Mucosa of stomach (tissue), 1 donor: ENCODE measurements around the gene AZU1.
A peak's percentile ranks its signal among the peaks of the same experiment; 100 is the strongest.
"Not testable (repeated sequence)": the region's sequence is repeated elsewhere in the genome, so short reads cannot be mapped to it uniquely, and the experiment has no call there.

ENCODE experiments used
- H3K27me3 ChIP-seq: one replicate; pipeline ENCODE4 v1.7.0; 2013; ENCODE audit warnings: mild to moderate bottlenecking, low read length; ENCODE audit not compliant: control insufficient read depth, insufficient read depth
- H3K36me3 ChIP-seq: one replicate; pipeline ENCODE4 v1.7.0; 2013; ENCODE audit warnings: low read length; ENCODE audit not compliant: control insufficient read depth, insufficient read depth
- H3K4me1 ChIP-seq: one replicate; pipeline ENCODE4 v1.7.0; 2013; ENCODE audit warnings: mild to moderate bottlenecking, low read length; ENCODE audit not compliant: control insufficient read depth, insufficient read depth
- H3K4me3 ChIP-seq: one replicate; pipeline ENCODE4 v1.7.0; 2013; ENCODE audit warnings: low read length
- H3K9ac ChIP-seq: one replicate; pipeline ENCODE4 v1.7.0; 2013; ENCODE audit warnings: mild to moderate bottlenecking, low read length, moderate library complexity
- H3K9me3 ChIP-seq: one replicate; pipeline ENCODE4 v1.7.0; 2013; ENCODE audit warnings: mild to moderate bottlenecking, low read length, moderate library complexity; ENCODE audit not compliant: control insufficient read depth
- donor health status: Pancreatic carcinoma.

The AZU1 gene

DNA sequence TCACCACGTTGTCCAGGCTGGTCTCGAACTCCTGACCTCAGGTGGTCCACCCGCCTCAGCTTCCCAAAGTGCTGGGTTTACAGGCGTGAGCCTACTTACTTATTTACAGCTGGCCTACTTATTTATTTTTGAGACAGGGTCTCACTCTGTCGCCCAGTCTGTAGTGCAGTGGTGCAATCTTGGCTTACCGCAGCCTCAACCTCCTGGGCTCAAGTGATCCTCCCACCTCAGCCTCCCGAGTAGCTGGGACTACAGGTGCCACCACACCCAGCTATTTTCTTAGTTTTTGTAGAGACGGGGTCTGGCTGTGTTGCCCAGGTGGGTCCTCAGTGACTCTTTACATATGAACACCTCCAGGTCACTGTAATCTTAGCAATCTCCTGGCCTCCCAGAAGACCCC, 21.6 kb downstream of the AZU1 start:
- H3K9me3 ChIP-seq, H3K9ac ChIP-seq, H3K36me3 ChIP-seq, H3K4me1 ChIP-seq, H3K4me3 ChIP-seq: not testable (repeated sequence)
- peaks cover 50% of the 10 kb centered on the region for H3K27me3 ChIP-seq

DNA sequence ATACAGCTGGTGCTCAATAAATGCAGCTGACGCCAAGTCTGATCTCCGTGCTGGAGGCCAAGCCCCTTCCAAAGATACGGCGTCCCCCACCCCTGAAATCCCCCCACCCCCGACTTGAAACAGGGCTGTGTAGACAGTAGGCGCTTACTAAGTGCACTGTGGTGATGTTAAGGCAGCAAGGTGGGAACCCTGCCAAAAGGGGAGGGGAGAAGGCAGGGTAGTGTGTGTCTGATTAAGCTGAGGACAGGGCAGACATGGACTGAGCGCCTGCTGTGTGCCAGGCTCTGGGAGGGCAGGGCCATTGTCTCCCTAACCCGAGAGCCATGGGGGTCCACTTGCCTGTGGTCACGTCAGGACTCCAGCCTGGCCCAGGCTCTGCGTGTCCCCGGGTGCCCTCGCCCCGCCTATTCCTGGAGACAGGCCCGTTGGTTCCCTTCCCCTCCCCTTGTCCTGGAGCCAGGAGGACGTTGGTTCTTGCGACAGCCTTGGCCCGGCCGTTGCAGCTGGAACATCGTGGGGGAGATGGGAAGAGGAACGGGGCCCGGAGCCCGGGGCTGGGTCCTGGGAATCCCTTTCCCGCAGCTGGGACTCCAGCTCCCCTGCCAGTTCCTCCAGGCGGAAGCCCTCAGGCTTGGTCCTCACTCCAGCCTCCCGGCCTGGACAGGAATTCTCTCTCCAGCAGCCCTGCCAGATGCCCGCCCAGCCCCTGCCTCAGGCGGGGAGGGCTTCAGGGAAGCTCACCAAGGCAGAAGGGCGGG, 22.8 kb downstream of the AZU1 start:
- peaks cover 46% of the 10 kb centered on the region for H3K27me3 ChIP-seq
- no peak overlapping the region for H3K4me3 ChIP-seq
- H3K4me1 ChIP-seq, result no peaks in the 10 kb centered on the region
- H3K36me3 ChIP-seq, result no peaks in the 10 kb centered on the region
- H3K9me3 ChIP-seq, result no peaks in the 10 kb centered on the region
- H3K9ac ChIP-seq, result no peak overlapping the region

DNA sequence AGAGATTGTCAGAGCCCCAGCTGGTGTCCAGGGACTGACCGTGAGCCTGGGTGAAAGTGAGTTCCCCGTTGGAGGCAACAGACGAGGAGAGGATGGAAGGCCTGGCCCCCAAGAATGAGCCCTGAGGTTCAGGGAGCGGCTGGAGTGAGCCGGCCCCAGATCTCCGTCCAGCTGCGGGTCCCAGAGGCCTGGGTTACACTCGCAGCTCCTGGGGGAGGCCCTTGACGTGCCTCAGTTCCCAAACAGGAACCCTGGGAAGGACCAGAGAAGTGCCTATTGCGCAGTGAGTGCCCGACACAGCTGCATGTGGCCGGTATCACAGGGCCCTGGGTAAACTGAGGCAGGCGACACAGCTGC, 23.3 kb downstream of the AZU1 start:
- Histone ChIP-seq H3K4me1 (no peaks in the 10 kb centered on the region), H3K27me3 (peaks cover 42% of the 10 kb centered on the region), H3K4me3 (no peak overlapping the region), H3K9ac (no peak overlapping the region), H3K36me3 (no peaks in the 10 kb centered on the region), H3K9me3 (no peaks in the 10 kb centered on the region)

DNA sequence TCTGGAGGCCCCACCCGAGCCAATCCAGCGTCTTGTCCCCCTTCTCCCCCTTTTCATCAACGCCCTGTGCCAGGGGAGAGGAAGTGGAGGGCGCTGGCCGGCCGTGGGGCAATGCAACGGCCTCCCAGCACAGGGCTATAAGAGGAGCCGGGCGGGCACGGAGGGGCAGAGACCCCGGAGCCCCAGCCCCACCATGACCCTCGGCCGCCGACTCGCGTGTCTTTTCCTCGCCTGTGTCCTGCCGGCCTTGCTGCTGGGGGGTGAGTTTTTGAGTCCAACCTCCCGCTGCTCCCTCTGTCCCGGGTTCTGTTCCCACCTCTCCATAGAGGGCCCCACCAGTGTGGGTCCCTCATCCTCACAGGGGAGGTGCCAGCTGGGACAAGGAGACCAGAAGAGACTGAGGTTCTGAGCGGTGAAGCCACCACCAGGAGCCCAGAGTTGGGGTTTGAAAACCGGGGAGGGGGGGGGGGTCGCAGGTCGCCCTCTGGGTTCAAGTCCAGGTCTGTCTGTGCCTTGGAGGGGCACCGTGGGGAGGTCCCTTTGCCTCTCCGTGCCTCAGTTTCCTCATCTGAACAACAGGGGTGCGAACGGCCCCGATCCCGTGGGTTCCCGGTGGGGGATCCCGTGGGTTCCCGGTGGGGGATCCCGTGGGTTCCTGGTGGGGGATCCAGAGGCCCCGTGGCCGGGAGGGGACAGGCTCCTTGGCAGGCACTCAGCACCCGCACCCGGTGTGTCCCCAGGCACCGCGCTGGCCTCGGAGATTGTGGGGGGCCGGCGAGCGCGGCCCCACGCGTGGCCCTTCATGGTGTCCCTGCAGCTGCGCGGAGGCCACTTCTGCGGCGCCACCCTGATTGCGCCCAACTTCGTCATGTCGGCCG, 24.7 kb downstream of the AZU1 start, which contains the start of gene ELANE:
Gene ELANE (plus strand): TSS at position 168 of the 878 bp plus-strand sequence. CDS start 26 bp downstream, at position 194.
- Histone ChIP-seq H3K4me1 (no peaks in the 10 kb centered on the region), H3K9me3 (no peaks in the 10 kb centered on the region), H3K4me3 (no peak within 1 kb of the TSS), H3K9ac (no peak within 1 kb of the TSS), H3K36me3 (no peaks in the 10 kb centered on the region), H3K27me3 (peaks cover 34% of the 10 kb centered on the region)

DNA sequence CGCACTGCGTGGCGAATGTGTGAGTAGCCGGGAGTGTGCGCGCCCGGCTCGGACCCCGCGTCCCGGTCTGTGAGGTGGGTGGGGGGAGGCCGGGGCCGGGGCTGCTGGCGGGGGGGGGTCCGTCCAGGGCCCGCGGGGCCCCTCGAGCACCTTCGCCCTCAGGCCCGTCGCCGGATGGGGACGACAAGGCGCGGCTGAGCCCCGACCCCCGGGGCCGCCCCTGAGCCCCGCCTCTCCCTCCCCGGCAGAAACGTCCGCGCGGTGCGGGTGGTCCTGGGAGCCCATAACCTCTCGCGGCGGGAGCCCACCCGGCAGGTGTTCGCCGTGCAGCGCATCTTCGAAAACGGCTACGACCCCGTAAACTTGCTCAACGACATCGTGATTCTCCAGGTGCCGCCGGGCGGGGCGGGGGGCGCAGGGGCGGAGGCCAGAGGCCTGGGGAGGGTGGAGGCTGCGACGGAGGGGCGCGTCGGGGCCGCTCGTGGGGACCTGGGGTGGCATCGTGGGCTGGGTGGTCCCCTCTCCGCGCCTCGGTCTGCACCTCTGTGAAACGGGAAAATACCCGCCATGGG, 25.5 kb downstream of the AZU1 start:
- Histone ChIP-seq H3K9me3 (no peaks in the 10 kb centered on the region), H3K36me3 (no peaks in the 10 kb centered on the region), H3K9ac (no peak overlapping the region), H3K4me1 (no peaks in the 10 kb centered on the region), H3K4me3 (no peak overlapping the region), H3K27me3 (peaks cover 27% of the 10 kb centered on the region)

DNA sequence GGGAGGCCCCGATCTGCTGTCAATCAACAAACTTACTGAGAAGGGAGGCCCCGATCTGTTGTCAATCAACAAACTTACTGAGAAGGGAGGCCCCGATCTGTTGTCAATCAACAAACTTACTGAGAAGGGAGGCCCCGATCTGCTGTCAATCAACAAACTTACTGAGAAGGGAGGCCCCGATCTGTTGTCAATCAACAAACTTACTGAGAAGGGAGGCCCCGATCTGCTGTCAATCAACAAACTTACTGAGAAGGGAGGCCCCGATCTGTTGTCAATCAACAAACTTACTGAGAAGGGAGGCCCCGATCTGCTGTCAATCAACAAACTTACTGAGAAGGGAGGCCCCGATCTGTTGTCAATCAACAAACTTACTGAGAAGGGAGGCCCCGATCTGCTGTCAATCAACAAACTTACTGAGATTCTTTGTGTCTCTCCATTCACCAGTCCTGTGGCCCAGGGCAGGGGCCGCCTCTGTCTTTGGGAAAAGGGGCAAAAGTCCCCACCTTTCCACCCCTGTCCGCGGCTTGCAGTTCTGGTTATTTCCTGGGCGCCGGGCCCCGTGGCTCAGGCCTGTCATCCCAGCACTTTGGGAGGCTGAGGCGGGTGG, 26.1 kb downstream of the AZU1 start:
- H3K9me3 ChIP-seq, result not testable (repeated sequence)
- peaks cover 21% of the 10 kb centered on the region for H3K27me3 ChIP-seq

DNA sequence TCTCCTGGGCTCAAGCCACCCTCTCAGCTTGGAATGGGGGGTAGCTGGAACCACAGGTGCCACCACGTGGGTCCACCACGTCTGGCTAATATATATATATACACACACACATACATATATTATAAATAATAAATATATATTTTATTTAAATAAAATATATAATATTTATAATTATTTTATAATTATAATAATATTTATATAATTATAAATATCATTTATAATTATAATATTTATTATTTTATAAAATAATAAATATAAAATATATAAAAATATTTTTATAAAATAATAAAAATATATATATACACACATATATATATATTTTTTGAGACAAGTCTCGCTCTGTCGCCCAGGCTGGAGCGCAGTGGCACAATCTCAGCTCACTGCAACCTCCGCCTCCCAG, 26.9 kb downstream of the AZU1 start:
- peaks cover 5% of the 10 kb centered on the region for H3K4me1 ChIP-seq
- no peak overlapping the region for H3K9ac ChIP-seq
- no peaks in the 10 kb centered on the region for H3K36me3 ChIP-seq
- H3K4me3 ChIP-seq, result no peak overlapping the region
- H3K9me3 ChIP-seq, result no peaks in the 10 kb centered on the region
- peaks cover 21% of the 10 kb centered on the region for H3K27me3 ChIP-seq

More for the DNA sequence above, 26.1 kb downstream of the AZU1 start:
- H3K4me1 ChIP-seq, H3K9ac ChIP-seq, H3K4me3 ChIP-seq, H3K36me3 ChIP-seq: not testable (repeated sequence)

DNA sequence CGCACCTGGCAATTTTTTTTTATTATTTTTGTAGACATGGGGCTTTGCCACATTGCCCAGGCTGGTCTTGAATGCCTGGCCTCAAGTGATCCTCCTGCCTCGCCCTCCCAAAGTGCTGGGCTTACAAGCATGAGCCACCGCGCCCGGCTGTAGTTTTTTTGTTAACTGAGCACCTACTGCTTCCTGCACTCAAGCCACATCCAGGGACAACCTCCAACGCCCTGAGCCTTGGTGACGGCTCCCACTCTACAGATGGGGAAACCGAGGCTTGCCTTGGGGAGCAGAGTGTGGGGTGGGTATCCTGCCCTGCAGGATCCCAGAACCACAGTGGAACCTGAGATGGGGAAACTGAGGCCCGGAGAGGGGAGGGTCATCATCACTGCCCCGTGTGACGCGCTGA, 27.5 kb downstream of the AZU1 start:
- Histone ChIP-seq H3K4me3 (no peak overlapping the region), H3K9me3 (no peaks in the 10 kb centered on the region), H3K36me3 (no peaks in the 10 kb centered on the region), H3K4me1 (peaks cover 8% of the 10 kb centered on the region), H3K9ac (no peak overlapping the region), H3K27me3 (peaks cover 26% of the 10 kb centered on the region)

DNA sequence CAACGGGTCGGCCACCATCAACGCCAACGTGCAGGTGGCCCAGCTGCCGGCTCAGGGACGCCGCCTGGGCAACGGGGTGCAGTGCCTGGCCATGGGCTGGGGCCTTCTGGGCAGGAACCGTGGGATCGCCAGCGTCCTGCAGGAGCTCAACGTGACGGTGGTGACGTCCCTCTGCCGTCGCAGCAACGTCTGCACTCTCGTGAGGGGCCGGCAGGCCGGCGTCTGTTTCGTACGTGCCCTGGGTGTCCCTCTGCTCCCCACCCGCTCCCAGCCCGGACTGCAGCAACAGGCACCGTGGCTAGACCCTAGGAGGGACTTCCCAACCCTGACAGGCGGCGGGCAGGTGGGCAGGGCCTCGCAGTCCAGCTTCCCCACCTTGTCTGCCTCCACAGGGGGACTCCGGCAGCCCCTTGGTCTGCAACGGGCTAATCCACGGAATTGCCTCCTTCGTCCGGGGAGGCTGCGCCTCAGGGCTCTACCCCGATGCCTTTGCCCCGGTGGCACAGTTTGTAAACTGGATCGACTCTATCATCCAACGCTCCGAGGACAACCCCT, 28.0 kb downstream of the AZU1 start:
- no peak overlapping the region for H3K4me3 ChIP-seq
- H3K27me3 ChIP-seq, result peaks cover 27% of the 10 kb centered on the region
- H3K9ac ChIP-seq, result no peak overlapping the region
- no peaks in the 10 kb centered on the region for H3K9me3 ChIP-seq
- H3K4me1 ChIP-seq, result peaks cover 8% of the 10 kb centered on the region
- H3K36me3 ChIP-seq, result no peaks in the 10 kb centered on the region

DNA sequence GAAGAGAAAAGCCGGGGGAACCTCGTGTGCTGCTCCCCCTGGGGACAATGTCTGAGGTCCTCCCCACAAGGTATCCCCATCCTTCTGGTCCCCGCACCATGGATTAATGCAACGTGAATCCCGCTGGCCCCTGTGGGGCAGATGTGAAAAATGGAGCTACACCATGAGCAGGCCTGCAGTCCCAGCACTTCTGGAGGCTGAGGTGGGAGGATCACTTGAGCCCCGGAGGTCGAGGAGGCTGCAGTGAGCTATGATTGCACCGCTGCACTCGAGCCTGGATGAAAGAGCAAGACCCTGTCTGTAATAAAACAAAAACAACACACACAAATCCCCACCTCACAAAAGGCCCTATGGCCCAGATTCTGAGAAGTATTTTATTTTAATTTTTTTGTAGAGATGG, 30.6 kb downstream of the AZU1 start:
- Histone ChIP-seq H3K27me3 (peaks cover 15% of the 10 kb centered on the region), H3K9me3 (no peaks in the 10 kb centered on the region), H3K9ac (no peak overlapping the region), H3K36me3 (no peaks in the 10 kb centered on the region), H3K4me1 (peaks cover 17% of the 10 kb centered on the region), H3K4me3 (no peak overlapping the region)

DNA sequence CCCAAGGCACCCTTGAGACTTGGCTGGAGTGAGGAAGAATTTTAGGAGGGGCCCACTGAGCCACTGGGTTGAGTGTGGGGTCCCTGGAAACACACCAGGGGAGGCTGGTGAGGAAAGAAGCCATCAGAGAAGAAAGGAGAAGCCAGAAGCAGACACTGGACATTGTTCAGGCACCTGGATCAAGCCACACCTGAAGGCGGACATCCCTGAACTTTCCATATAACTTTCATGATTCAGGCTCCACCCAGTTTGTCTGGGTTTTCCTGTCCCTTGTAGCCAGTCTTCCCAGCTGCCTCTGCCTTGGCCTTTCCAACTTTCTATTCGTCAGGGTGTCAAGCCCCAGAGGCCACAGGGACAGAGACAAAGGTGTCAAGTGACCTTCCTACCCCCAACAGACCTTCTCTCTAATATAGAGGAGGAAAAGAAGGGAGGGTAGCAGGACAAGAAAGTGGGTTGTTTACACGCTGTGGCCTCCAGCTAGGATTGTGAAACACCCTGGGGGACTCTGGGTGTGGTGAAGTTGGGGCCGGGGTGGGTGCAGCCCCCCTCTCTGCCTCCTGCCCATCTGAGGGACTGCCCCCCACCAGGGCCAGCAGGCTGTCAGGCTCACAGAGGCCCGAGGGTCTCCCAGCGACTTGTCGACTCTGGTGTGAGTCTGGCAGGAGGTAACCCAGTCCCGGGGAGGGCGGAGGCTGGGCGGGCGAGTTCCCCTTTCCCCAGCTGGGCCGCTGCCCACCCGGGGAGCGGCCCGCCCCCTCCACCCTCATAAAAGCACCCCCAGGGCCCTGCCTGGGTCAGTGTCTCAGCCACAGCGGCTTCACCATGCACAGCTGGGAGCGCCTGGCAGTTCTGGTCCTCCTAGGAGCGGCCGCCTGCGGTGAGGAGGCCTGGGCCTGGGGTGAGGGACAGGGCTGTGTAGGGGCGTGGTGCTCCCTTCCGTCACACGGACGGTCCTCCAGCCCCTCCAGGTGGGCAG, 31.5 kb downstream of the AZU1 start, which contains the start of gene CFD:
Gene CFD (plus strand): TSS at position 797 of the 976 bp plus-strand sequence. CDS start 26 bp downstream, at position 823.
- H3K9me3 ChIP-seq, result no peaks in the 10 kb centered on the region
- no peak within 1 kb of the TSS for H3K4me3 ChIP-seq
- H3K4me1 ChIP-seq, result peaks cover 22% of the 10 kb centered on the region
- peak within 1 kb of the TSS; percentile 15 for H3K9ac ChIP-seq
- H3K36me3 ChIP-seq, result no peaks in the 10 kb centered on the region
- H3K27me3 ChIP-seq, result peaks cover 14% of the 10 kb centered on the region
